ENCODE measurements around the gene NHLRC4. TPM values are rescaled to one million over a fixed set of nuclear protein-coding genes. Genes with fewer than 3 reads are reported as not detected.
"Not testable (repeated sequence)": the region's sequence is repeated elsewhere in the genome, so short reads cannot be mapped to it uniquely, and the experiment has no call there.

Gene NHLRC4
- total RNA-seq, 5 donors from 2014 or later (not counting 1 experiment from before 2014, with no cell fraction given): 1.3 to 5.0 (median 3.6) TPM

GRCh38 chr16:597655-598054 is 30.9 kb downstream of the NHLRC4 start:
- H3K36me3 Mint-ChIP-seq; H3K4me3 Mint-ChIP-seq; H3K4me1 ChIP-seq (ENCODE audit: control insufficient read depth in 1 of 2, extremely low read depth in 1 of 2, insufficient read depth in 2 of 2, low read length in 2 of 2); ATAC-seq (replicated peaks in 1 of 4); H3K4me3 ChIP-seq (ENCODE audit: control insufficient read depth in 1 of 2, extremely low read depth in 1 of 2, low read length in 1 of 2); H3K27me3 Mint-ChIP-seq; H3K9me3 Mint-ChIP-seq; H3K9me3 ChIP-seq; H3K36me3 ChIP-seq (ENCODE audit: control insufficient read depth in 2 of 2, extremely low read depth in 1 of 2, insufficient read depth in 1 of 2, low read length in 1 of 2); POLR2A ChIA-PET; DNase-seq; H3K27me3 ChIP-seq (replicated peaks in 1 of 2; ENCODE audit: control insufficient read depth in 2 of 2, extremely low read depth in 1 of 2, insufficient read depth in 2 of 2, low read length in 1 of 2); H3K27ac ChIP-seq (ENCODE audit: low read length); CTCF ChIA-PET; H3K27ac Mint-ChIP-seq: not testable (repeated sequence)
- WGBS (ENCODE audit: insufficient coverage): 100% methylated on average over 2 of the region's 7 CpGs
- peaks cover 20 to 26% (median 21%) of the 10 kb centered on the region in 3 donors for H3K4me1 Mint-ChIP-seq

GRCh38 chr16:598823-599739 is 32.3 kb downstream of the NHLRC4 start:
- Histone ChIP-seq H3K27me3 (replicated peaks in 1 of 2; ENCODE audit: control insufficient read depth in 2 of 2, extremely low read depth in 1 of 2, insufficient read depth in 2 of 2, low read length in 1 of 2) (no peaks in the 10 kb centered on the region), H3K4me3 (ENCODE audit: control insufficient read depth in 1 of 2, extremely low read depth in 1 of 2, low read length in 1 of 2) (no peak overlapping the region), H3K4me1 (ENCODE audit: control insufficient read depth in 1 of 2, extremely low read depth in 1 of 2, insufficient read depth in 2 of 2, low read length in 2 of 2) (peaks cover 0 to 6% of the 10 kb centered on the region in 2 experiments), H3K36me3 (ENCODE audit: control insufficient read depth in 2 of 2, extremely low read depth in 1 of 2, insufficient read depth in 1 of 2, low read length in 1 of 2) (peaks cover 4 to 6% of the 10 kb centered on the region in 2 donors), H3K27ac (ENCODE audit: low read length) (no peak overlapping the region), H3K9me3 (no peaks in the 10 kb centered on the region)
- no peaks in the 10 kb centered on the region for H3K27me3 Mint-ChIP-seq
- ATAC-seq (replicated peaks in 1 of 4): no peak
- H3K27ac Mint-ChIP-seq: no peak overlapping the region
- POLR2A ChIA-PET: interaction anchor here in 1 of 2 donors (0.6 to 0.7 kb wide), 2 partner anchors 14 to 30 kb away, joined by 3 read pairs; no protein-coding TSS in a partner anchor
- peaks cover 20 to 21% (median 21%) of the 10 kb centered on the region in 3 donors for H3K4me1 Mint-ChIP-seq
- H3K36me3 Mint-ChIP-seq: peaks cover 10% of the 10 kb centered on the region
- DNase-seq: no peak
- no peaks in the 10 kb centered on the region for H3K9me3 Mint-ChIP-seq
- H3K4me3 Mint-ChIP-seq: no peak overlapping the region
- CTCF ChIA-PET: no interaction called here
- WGBS (ENCODE audit: insufficient coverage): 98% methylated on average over 36 of the region's 43 CpGs

DNA sequence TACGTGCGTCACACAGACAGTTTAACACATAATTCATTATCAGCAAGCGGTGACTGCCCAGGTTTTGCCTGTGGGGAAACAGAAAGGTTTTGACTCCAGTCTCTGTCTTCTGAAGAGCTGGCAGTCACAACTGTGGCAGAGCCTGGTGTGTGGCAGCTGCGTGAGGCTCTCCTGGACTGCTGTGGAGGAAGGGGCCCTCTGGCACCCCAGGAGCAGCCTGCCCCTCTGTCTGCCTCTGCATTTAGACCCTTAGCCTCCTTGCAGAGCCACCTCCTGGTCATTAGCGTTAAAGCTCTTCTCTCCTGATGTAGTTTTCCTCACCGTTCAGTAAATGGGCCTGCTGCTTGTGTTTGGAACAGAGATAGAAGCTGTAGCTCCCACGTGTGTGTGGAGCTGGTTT is 34.0 kb downstream of the NHLRC4 start:
- H3K27me3 ChIP-seq (replicated peaks in 1 of 2; ENCODE audit: control insufficient read depth in 2 of 2, extremely low read depth in 1 of 2, insufficient read depth in 2 of 2, low read length in 1 of 2): no peaks in the 10 kb centered on the region
- no peaks in the 10 kb centered on the region for H3K9me3 ChIP-seq
- H3K27ac Mint-ChIP-seq: no peak overlapping the region
- no peak overlapping the region for H3K4me3 Mint-ChIP-seq
- peaks cover 12 to 27% (median 16%) of the 10 kb centered on the region in 3 donors for H3K4me1 Mint-ChIP-seq
- H3K36me3 Mint-ChIP-seq: peaks cover 17% of the 10 kb centered on the region
- POLR2A ChIA-PET: no interaction called here
- H3K27ac ChIP-seq (ENCODE audit: low read length): no peak overlapping the region
- peaks cover 0 to 3% of the 10 kb centered on the region in 2 experiments for H3K4me1 ChIP-seq (ENCODE audit: control insufficient read depth in 1 of 2, extremely low read depth in 1 of 2, insufficient read depth in 2 of 2, low read length in 2 of 2)
- H3K36me3 ChIP-seq (ENCODE audit: control insufficient read depth in 2 of 2, extremely low read depth in 1 of 2, insufficient read depth in 1 of 2, low read length in 1 of 2): peaks cover 4 to 6% of the 10 kb centered on the region in 2 donors
- WGBS (ENCODE audit: insufficient coverage): 92% methylated on average over 4 of the region's 7 CpGs
- no peak for ATAC-seq (replicated peaks in 1 of 4)
- H3K27me3 Mint-ChIP-seq: no peaks in the 10 kb centered on the region
- CTCF ChIA-PET: no interaction called here
- H3K9me3 Mint-ChIP-seq: no peaks in the 10 kb centered on the region
- DNase-seq: no peak
- no peak overlapping the region for H3K4me3 ChIP-seq (ENCODE audit: control insufficient read depth in 1 of 2, extremely low read depth in 1 of 2, low read length in 1 of 2)

GRCh38 chr16:603933-604332 is 37.1 kb downstream of the NHLRC4 start:
- Mint-ChIP-seq H3K36me3 (peaks cover 10% of the 10 kb centered on the region), H3K27me3 (no peaks in the 10 kb centered on the region), H3K9me3 (no peaks in the 10 kb centered on the region), H3K27ac (no peak overlapping the region), H3K4me3 (no peak overlapping the region), H3K4me1 (peaks cover 9 to 23% (median 14%) of the 10 kb centered on the region in 3 donors)
- Histone ChIP-seq H3K27ac (ENCODE audit: low read length) (no peak overlapping the region), H3K4me3 (ENCODE audit: control insufficient read depth in 1 of 2, extremely low read depth in 1 of 2, low read length in 1 of 2) (no peak overlapping the region), H3K4me1 (ENCODE audit: control insufficient read depth in 1 of 2, extremely low read depth in 1 of 2, insufficient read depth in 2 of 2, low read length in 2 of 2) (peaks cover 0 to 3% of the 10 kb centered on the region in 2 experiments), H3K27me3 (replicated peaks in 1 of 2; ENCODE audit: control insufficient read depth in 2 of 2, extremely low read depth in 1 of 2, insufficient read depth in 2 of 2, low read length in 1 of 2) (no peaks in the 10 kb centered on the region), H3K9me3 (no peaks in the 10 kb centered on the region), H3K36me3 (ENCODE audit: control insufficient read depth in 2 of 2, extremely low read depth in 1 of 2, insufficient read depth in 1 of 2, low read length in 1 of 2) (peaks cover 0 to 1% of the 10 kb centered on the region in 2 donors)
- no peak for ATAC-seq (replicated peaks in 1 of 4)
- no peak for DNase-seq
- CTCF ChIA-PET: no interaction called here
- POLR2A ChIA-PET: no interaction called here
- WGBS (ENCODE audit: insufficient coverage): 46% methylated on average over 3 of the region's 5 CpGs

- no peak overlapping the region for H3K27ac Mint-ChIP-seq
Measured at GRCh38 chr16:606656-607307, 40.0 kb downstream of the NHLRC4 start.

DNA sequence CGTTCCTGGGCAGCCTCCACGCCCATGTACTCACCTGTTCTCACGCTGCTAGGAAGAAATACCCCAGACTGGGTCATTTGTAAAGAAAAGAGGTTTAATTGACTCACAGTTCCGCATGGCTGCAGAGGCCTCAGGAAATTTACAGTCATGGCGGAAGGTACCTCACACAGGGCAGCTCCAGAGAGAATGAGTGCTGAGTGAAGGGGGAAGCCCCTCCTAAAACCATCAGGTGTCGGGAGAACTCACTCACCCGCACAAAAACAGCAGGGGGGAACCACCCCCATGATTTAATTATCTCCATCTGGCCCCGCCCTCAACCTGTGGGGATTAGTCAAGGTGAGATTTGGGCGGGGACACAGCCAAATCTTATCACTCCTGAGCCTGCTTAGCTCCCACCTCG is 41.2 kb downstream of the NHLRC4 start:
- Mint-ChIP-seq H3K4me3 (no peak overlapping the region), H3K36me3 (peaks cover 10% of the 10 kb centered on the region), H3K27me3 (no peaks in the 10 kb centered on the region), H3K27ac (no peak overlapping the region), H3K4me1 (peaks cover 11 to 24% (median 13%) of the 10 kb centered on the region in 3 donors), H3K9me3 (no peaks in the 10 kb centered on the region)
- ChIA-PET CTCF (interaction anchor here in 1 of 2 donors (0.7 kb wide), 1 partner anchor 8 kb away, joined by 3 read pairs; no protein-coding TSS in a partner anchor), POLR2A (no interaction called here)
- Histone ChIP-seq H3K27ac (ENCODE audit: low read length) (no peak overlapping the region), H3K27me3 (replicated peaks in 1 of 2; ENCODE audit: control insufficient read depth in 2 of 2, extremely low read depth in 1 of 2, insufficient read depth in 2 of 2, low read length in 1 of 2) (no peaks in the 10 kb centered on the region), H3K4me1 (ENCODE audit: control insufficient read depth in 1 of 2, extremely low read depth in 1 of 2, insufficient read depth in 2 of 2, low read length in 2 of 2) (peaks cover 0 to 8% of the 10 kb centered on the region in 2 experiments), H3K9me3 (no peaks in the 10 kb centered on the region), H3K36me3 (ENCODE audit: control insufficient read depth in 2 of 2, extremely low read depth in 1 of 2, insufficient read depth in 1 of 2, low read length in 1 of 2) (no peaks in the 10 kb centered on the region), H3K4me3 (ENCODE audit: control insufficient read depth in 1 of 2, extremely low read depth in 1 of 2, low read length in 1 of 2) (no peak overlapping the region)
- no peak for ATAC-seq (replicated peaks in 1 of 4)
- WGBS (ENCODE audit: insufficient coverage): 60% methylated on average over 3 of the region's 10 CpGs
- no peak for DNase-seq

More at GRCh38 chr16:606656-607307, 40.0 kb downstream of the NHLRC4 start:
- peaks cover 10% of the 10 kb centered on the region for H3K36me3 Mint-ChIP-seq
- Histone ChIP-seq H3K4me3 (ENCODE audit: control insufficient read depth in 1 of 2, extremely low read depth in 1 of 2, low read length in 1 of 2) (no peak overlapping the region), H3K36me3 (ENCODE audit: control insufficient read depth in 2 of 2, extremely low read depth in 1 of 2, insufficient read depth in 1 of 2, low read length in 1 of 2) (no peaks in the 10 kb centered on the region), H3K4me1 (ENCODE audit: control insufficient read depth in 1 of 2, extremely low read depth in 1 of 2, insufficient read depth in 2 of 2, low read length in 2 of 2) (peaks cover 0 to 8% of the 10 kb centered on the region in 2 experiments), H3K27me3 (replicated peaks in 1 of 2; ENCODE audit: control insufficient read depth in 2 of 2, extremely low read depth in 1 of 2, insufficient read depth in 2 of 2, low read length in 1 of 2) (no peaks in the 10 kb centered on the region), H3K9me3 (no peaks in the 10 kb centered on the region), H3K27ac (ENCODE audit: low read length) (no peak overlapping the region)
- no peaks in the 10 kb centered on the region for H3K27me3 Mint-ChIP-seq
- no peak for ATAC-seq (replicated peaks in 1 of 4)
- 97% methylated on average over 17 of the region's 22 CpGs for WGBS (ENCODE audit: insufficient coverage)
- peaks cover 13 to 30% (median 17%) of the 10 kb centered on the region in 3 donors for H3K4me1 Mint-ChIP-seq
- POLR2A ChIA-PET: no interaction called here
- H3K4me3 Mint-ChIP-seq: no peak overlapping the region
- H3K9me3 Mint-ChIP-seq: no peaks in the 10 kb centered on the region
- DNase-seq: no peak
- CTCF ChIA-PET: no interaction called here
